PC-3 (cell line): ENCODE measurements around the gene PRSS27.

Experiments used
- EZH2 ChIP-seq: fragments of 300-600 bp; sonication (generic); IDR thresholded peaks from one replicate; pipeline ENCODE4 v1.6.1; 2017; ENCODE audit warnings: antibody characterized with exemption, mild to moderate bottlenecking, low read length; ENCODE audit not compliant: unreplicated experiment
- EZH2phosphoT487 ChIP-seq: fragments of 300-600 bp; sonication (generic); IDR thresholded peaks from 2 replicates; pipeline ENCODE4 v1.6.1; 2018; ENCODE audit warnings: mild to moderate bottlenecking, antibody characterized with exemption, low read length, borderline replicate concordance
- TF ChIP-seq, protein P1 (sequence below): fragments of 300-600 bp; sonication (generic); conservative IDR thresholded peaks from 2 replicates; pipeline ENCODE4 v1.5.1; 2017; ENCODE audit warnings: antibody characterized with exemption, low read depth, mild to moderate bottlenecking, low read length

DNA sequence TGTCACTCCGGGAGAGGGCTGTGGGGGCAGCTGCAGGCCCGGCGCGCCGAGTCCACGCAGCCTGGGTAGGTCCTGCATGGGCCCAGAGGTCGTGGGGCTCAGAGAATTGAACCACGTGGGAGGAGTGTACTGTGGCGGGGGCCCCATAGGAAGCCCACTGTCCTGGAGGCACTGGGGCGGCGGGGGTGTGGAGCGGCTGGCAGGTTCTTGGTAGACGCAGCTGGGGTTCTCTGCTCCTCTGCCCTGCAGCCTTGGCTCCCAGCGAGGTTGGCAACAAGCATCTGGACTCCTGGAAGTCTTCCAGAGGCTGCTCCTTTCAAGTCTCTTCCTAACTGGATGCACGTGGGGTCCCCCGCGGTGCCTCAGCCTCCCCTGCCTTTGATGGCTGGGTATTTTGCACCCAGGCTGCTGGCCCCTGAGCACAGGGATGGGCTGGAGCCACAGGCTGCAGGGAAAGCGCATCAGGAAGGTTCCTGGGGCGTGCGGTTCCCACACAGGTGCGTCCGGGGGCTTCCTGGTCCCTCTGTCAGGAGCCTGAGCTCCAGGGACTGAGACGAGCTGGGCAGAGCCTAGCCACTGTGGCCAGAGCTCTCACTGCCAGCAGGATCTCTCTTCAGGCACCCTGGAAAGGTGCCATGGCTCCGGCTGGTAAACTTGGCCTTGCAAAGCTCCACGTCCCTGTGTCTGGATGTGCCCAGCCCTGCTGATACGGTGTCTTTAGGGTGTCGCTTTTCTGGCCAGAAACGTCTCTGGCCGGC is 28.4 kb downstream of the PRSS27 start:
- TF ChIP-seq, protein P1, sequence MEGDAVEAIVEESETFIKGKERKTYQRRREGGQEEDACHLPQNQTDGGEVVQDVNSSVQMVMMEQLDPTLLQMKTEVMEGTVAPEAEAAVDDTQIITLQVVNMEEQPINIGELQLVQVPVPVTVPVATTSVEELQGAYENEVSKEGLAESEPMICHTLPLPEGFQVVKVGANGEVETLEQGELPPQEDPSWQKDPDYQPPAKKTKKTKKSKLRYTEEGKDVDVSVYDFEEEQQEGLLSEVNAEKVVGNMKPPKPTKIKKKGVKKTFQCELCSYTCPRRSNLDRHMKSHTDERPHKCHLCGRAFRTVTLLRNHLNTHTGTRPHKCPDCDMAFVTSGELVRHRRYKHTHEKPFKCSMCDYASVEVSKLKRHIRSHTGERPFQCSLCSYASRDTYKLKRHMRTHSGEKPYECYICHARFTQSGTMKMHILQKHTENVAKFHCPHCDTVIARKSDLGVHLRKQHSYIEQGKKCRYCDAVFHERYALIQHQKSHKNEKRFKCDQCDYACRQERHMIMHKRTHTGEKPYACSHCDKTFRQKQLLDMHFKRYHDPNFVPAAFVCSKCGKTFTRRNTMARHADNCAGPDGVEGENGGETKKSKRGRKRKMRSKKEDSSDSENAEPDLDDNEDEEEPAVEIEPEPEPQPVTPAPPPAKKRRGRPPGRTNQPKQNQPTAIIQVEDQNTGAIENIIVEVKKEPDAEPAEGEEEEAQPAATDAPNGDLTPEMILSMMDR, result no peak
- TF ChIP-seq EZH2 (no peak), EZH2phosphoT487 (no peak)
